CD4-positive, alpha-beta T cell (primary cell): Measurements from ENCODE around the gene DDX17. TPM values are rescaled to one million over a fixed set of nuclear protein-coding genes. Genes with fewer than 3 reads are reported as not detected.

ENCODE experiments used
- ATAC-seq: fragments of 200-7000 bp; cut with Tn5 transposase; one replicate; pipeline ENCODE4 v1.10.0; 2022; ENCODE audit warnings: mild to moderate bottlenecking; ENCODE audit not compliant: poor library complexity
- CTCF ChIA-PET: fragments of 350-600 bp; sonication (Branson Sonifier 250); formaldehyde crosslinking; loops from one replicate; lab custom pipeline; 2021; ENCODE audit warnings: antibody characterized with exemption, inconsistent platforms; lab: Charles Lee
- POLR2A ChIA-PET: fragments of 350-600 bp; sonication (Branson Sonifier 250); formaldehyde crosslinking; loops from one replicate; lab custom pipeline; 2021; ENCODE audit warnings: antibody characterized with exemption, inconsistent platforms; lab: Charles Lee
- DNase-seq, 14 experiments: peaks; one replicate each; pipeline ENCODE4 v3.0.0-alpha.2; 2013 to 2020; ENCODE audit warnings: mixed read lengths in 2 of 14
- H3K27ac ChIP-seq, 2 donors: one replicate each; pipeline versions ENCODE4 v1.5.1 to v1.7.0; 2013; ENCODE audit warnings: low read length in 2 of 2, low read depth in 1 of 2, mild to moderate bottlenecking in 1 of 2
- H3K27me3 ChIP-seq, 2 experiments: 1 replicate in 1 of 2; 2 replicates in 1 of 2; pipeline versions ENCODE4 v1.6.1 to v1.7.0; 2013; ENCODE audit warnings: low read length in 2 of 2, control low read depth in 1 of 2, mild to moderate bottlenecking in 1 of 2, moderate library complexity in 1 of 2; ENCODE audit not compliant: insufficient read depth in 2 of 2, control insufficient read depth in 1 of 2
- H3K36me3 ChIP-seq: one replicate; pipeline ENCODE4 v1.6.1; 2013; ENCODE audit warnings: low read length, control low read depth; ENCODE audit not compliant: insufficient read depth
- H3K4me1 ChIP-seq: one replicate; pipeline ENCODE4 v1.6.1; 2013; ENCODE audit warnings: low read length, control low read depth; ENCODE audit not compliant: insufficient read depth
- H3K4me3 ChIP-seq: one replicate; pipeline ENCODE4 v1.5.1; 2013; ENCODE audit warnings: mild to moderate bottlenecking, low read length, moderate library complexity
- H3K9me3 ChIP-seq, 2 experiments: 1 replicate in 1 of 2; 2 replicates in 1 of 2; pipeline versions ENCODE4 v1.6.1 to v1.7.0; 2013; ENCODE audit warnings: low read length in 2 of 2, mild to moderate bottlenecking in 2 of 2, control low read depth in 1 of 2, moderate library complexity in 1 of 2; ENCODE audit not compliant: control insufficient read depth in 1 of 2, insufficient read depth in 1 of 2
- H3K27ac Mint-ChIP-seq: one replicate; pipeline ENCODE4 v1.8.0; 2020; ENCODE audit warnings: mixed read lengths
- H3K27me3 Mint-ChIP-seq: one replicate; pipeline ENCODE4 v1.8.0; 2021; ENCODE audit warnings: mixed read lengths
- H3K36me3 Mint-ChIP-seq: one replicate; pipeline ENCODE4 v1.8.0; 2021; ENCODE audit warnings: low read depth, mixed read lengths
- H3K4me1 Mint-ChIP-seq: one replicate; pipeline ENCODE4 v1.8.0; 2021; ENCODE audit warnings: low read depth, mixed read lengths
- H3K4me3 Mint-ChIP-seq: one replicate; pipeline ENCODE4 v1.8.0; 2020; ENCODE audit warnings: mild to moderate bottlenecking, mixed read lengths
- H3K9me3 Mint-ChIP-seq: one replicate; pipeline ENCODE4 v1.8.0; 2020; ENCODE audit warnings: mixed read lengths
- CTCF ChIP-seq: fragments of 200-600 bp; IDR thresholded peaks from one replicate; pipeline ENCODE4 v1.8.0; 2022; ENCODE audit warnings: antibody characterized with exemption, mild to moderate bottlenecking
- intact Hi-C, 2 experiments: fragments of 100-400 bp; cut with DNase I in 1 of 2; cut with micrococcal nuclease in 1 of 2; formaldehyde crosslinking; loops; one replicate each; pipeline versions ENCODE4 v1.15.1 to v1.9.0; 2023 to 2025; cut with DNase I, micrococcal nuclease
- total RNA-seq, 174 experiments: library from RNA in 2 of 174; stranded (reverse) in 2 of 174; gene quantifications; one replicate each; pipeline ENCODE4 v1.2.3 and lab custom pipeline; 2021 to 2026

The DDX17 gene
- total RNA-seq, 2 experiments from 2014 or later = 454 to 462 TPM

GRCh38 chr22:38487946-38488345 lies 18.2 kb downstream of the DDX17 start:
- intact Hi-C loops = no loop called here
- H3K27ac ChIP-seq = no peak overlapping the region
- ChIA-PET POLR2A (interaction anchor here (0.9 to 1.7 kb wide), 3 partner anchors 10 to 17 kb away, joined by 3 to 4 read pairs (median 3); no protein-coding TSS in a partner anchor), CTCF (no interaction called here)
- H3K27me3 Mint-ChIP-seq = no peaks in the 10 kb centered on the region
- no peak overlapping the region for H3K4me3 Mint-ChIP-seq
- peaks cover 97% of the 10 kb centered on the region for H3K36me3 Mint-ChIP-seq
- ATAC-seq (no peak), DNase-seq (no peak)
- peaks cover 98% of the 10 kb centered on the region for H3K36me3 ChIP-seq
- TF ChIP-seq CTCF = no peak
- H3K9me3 ChIP-seq = no peaks in the 10 kb centered on the region
- H3K4me1 Mint-ChIP-seq = peaks cover 68% of the 10 kb centered on the region
- H3K4me1 ChIP-seq = peaks cover 13% of the 10 kb centered on the region
- H3K27ac Mint-ChIP-seq = peak overlapping the region; percentile 41
- H3K9me3 Mint-ChIP-seq = no peaks in the 10 kb centered on the region
- H3K4me3 ChIP-seq = no peak overlapping the region
- no peaks in the 10 kb centered on the region for H3K27me3 ChIP-seq

GRCh38 chr22:38485783-38486182 lies 20.3 kb downstream of the DDX17 start:
- intact Hi-C loops = loop anchor here in 1 of 2 experiments (2.0 kb wide), 1 partner anchor 17 kb away; no protein-coding TSS in a partner anchor
- Mint-ChIP-seq H3K4me3 (no peak overlapping the region), H3K9me3 (no peaks in the 10 kb centered on the region), H3K27me3 (no peaks in the 10 kb centered on the region), H3K36me3 (peaks cover 99% of the 10 kb centered on the region), H3K27ac (peak overlapping the region; percentile 61), H3K4me1 (peaks cover 67% of the 10 kb centered on the region)
- Histone ChIP-seq H3K27me3 (no peaks in the 10 kb centered on the region), H3K9me3 (no peaks in the 10 kb centered on the region), H3K4me1 (peaks cover 11% of the 10 kb centered on the region), H3K27ac (no peak overlapping the region), H3K36me3 (peaks cover 99% of the 10 kb centered on the region), H3K4me3 (no peak overlapping the region)
- TF ChIP-seq CTCF = no peak
- DNase-seq (no peak), ATAC-seq (peak; percentile 27)
- POLR2A ChIA-PET = interaction anchor here (0.8 to 2.3 kb wide), 3 partner anchors 16 to 196 kb away, joined by 3 to 10 read pairs (median 4); partner anchors contain the start of gene TOMM22
- CTCF ChIA-PET = interaction anchor here (0.6 kb wide), 1 partner anchor 156 kb away, joined by 3 read pairs; no protein-coding TSS in a partner anchor

- Mint-ChIP-seq H3K4me1 (peaks cover 56% of the 10 kb centered on the region), H3K9me3 (no peaks in the 10 kb centered on the region), H3K27ac (peak overlapping the region; percentile 53), H3K36me3 (peaks cover 84% of the 10 kb centered on the region), H3K4me3 (no peak overlapping the region), H3K27me3 (no peaks in the 10 kb centered on the region)
- ChIA-PET POLR2A (interaction anchor here (0.7 to 2.3 kb wide), 3 partner anchors 14 to 19 kb away, joined by 3 to 10 read pairs (median 4); no protein-coding TSS in a partner anchor), CTCF (no interaction called here)
- H3K4me1 ChIP-seq = peaks cover 10% of the 10 kb centered on the region
- peaks cover 92% of the 10 kb centered on the region for H3K36me3 ChIP-seq
- H3K27me3 ChIP-seq = no peaks in the 10 kb centered on the region
- H3K27ac ChIP-seq = no peak overlapping the region
- H3K9me3 ChIP-seq = no peaks in the 10 kb centered on the region
- no peak for TF ChIP-seq CTCF
- intact Hi-C loops = loop anchor here in 1 of 2 experiments (2.0 kb wide), 1 partner anchor 19 kb away; no protein-coding TSS in a partner anchor
- no peak for ATAC-seq
- no peak for DNase-seq
- H3K4me3 ChIP-seq = no peak overlapping the region
Observed at GRCh38 chr22:38484244-38484643, 21.9 kb downstream of the DDX17 start.
